BJ (cell line): ENCODE measurements around the gene FGF2. TPM values are rescaled to one million over a fixed set of nuclear protein-coding genes. Genes with fewer than 3 reads are reported as not detected.

ENCODE experiments used
- CTCF ChIA-PET: fragments of 350-600 bp; formaldehyde crosslinking; extraction: SDS; loops from one replicate; lab custom pipeline; 2021; ENCODE audit warnings: antibody characterized with exemption, inconsistent platforms; lab: Yijun Ruan, JAX
- POLR2A ChIA-PET: fragments of 300-600 bp; sonication (Branson Sonifier 250); formaldehyde crosslinking; extraction: SDS; loops from one replicate; lab custom pipeline; 2021; ENCODE audit warnings: antibody characterized with exemption; lab: Charles Lee
- DNase-seq: peaks from one replicate; pipeline ENCODE4 v3.0.0-alpha.2; 2011; ENCODE audit warnings: low read depth
- H3K27me3 ChIP-seq: 2 replicates; pipeline ENCODE4 v1.6.0; 2011; ENCODE audit warnings: low read length; ENCODE audit not compliant: control insufficient read depth, insufficient read depth
- H3K36me3 ChIP-seq: 2 replicates; pipeline ENCODE4 v1.5.1; 2011; ENCODE audit warnings: low read length; ENCODE audit not compliant: control insufficient read depth, insufficient read depth
- H3K4me3 ChIP-seq: 2 replicates; pipeline ENCODE4 v1.5.1; 2011; ENCODE audit warnings: low read depth, mild to moderate bottlenecking, control low read depth, low read length
- CTCF ChIP-seq: IDR thresholded peaks from 2 replicates; pipeline ENCODE4 v1.5.1; 2011; ENCODE audit warnings: low read depth, mild to moderate bottlenecking, control low read depth, inconsistent platforms, low read length, moderate library complexity; ENCODE audit not compliant: insufficient read depth
- polyA plus RNA-seq: library from polyadenylated mRNA; depleted of rRNA; stranded (reverse); fragments of >200 nt; gene quantifications from 2 replicates; pipeline ENCODE4 v1.2.3, GENCODE V29; 2011

Gene FGF2
- polyA plus RNA-seq, 1 experiment = 72.7 TPM

GRCh38 chr4:122827879-122828601 is 1.4 kb downstream of the FGF2 start:
- H3K36me3 ChIP-seq = no peaks in the 10 kb centered on the region
- TF ChIP-seq CTCF = peak; percentile 17; the same call in 1 of the 2 replicates
- no peak for DNase-seq
- H3K27me3 ChIP-seq = no peaks in the 10 kb centered on the region
- H3K4me3 ChIP-seq = peak overlapping the region; percentile 94
- ChIA-PET CTCF (interaction anchor here (0.6 to 2.0 kb wide), 5 partner anchors 22 to 1871 kb away, joined by 3 to 6 read pairs (median 3); no protein-coding TSS in a partner anchor), POLR2A (interaction anchor here (1.1 kb wide), 1 partner anchor 64 kb away, joined by 3 read pairs; no protein-coding TSS in a partner anchor)

DNA sequence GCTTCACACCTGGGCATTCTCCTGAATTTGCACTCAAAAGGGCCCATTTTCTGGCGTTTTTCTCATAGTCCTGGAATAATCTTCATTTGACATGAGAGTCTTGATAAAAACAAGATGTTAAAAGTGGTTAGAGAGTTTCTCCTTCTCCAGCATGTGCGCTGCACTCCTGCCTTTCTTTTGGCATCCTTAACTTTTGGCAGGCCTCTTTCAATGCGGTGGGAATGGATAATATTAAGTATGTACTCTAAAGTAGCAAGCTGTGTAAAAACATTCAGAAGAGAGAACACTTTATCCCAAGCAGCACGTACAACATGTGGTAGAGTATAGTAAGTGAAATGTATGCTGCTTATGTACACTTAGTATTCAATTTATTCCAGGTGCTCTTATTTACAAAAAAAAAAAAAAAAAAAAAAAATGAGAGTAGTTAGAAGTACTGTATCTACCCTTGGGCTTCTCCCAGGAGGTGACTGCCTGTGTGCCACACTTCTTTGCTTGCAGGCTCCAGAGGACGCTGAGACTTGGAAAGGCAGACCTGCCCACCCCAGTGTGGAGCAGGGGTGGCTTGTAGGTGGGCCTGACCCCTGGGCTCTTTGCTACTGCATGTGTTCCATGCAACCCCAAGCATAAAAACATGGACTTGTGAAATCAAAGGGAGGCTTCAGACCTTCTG is 3.9 kb downstream of the FGF2 start:
- DNase-seq = no peak
- Histone ChIP-seq H3K36me3 (peaks cover 2% of the 10 kb centered on the region; the same call in 1 of the 2 replicates), H3K4me3 (peak overlapping the region; percentile 94), H3K27me3 (no peaks in the 10 kb centered on the region)
- CTCF ChIA-PET = interaction anchor here (0.9 to 1.8 kb wide), 4 partner anchors 10 to 84 kb away, joined by 3 to 8 read pairs (median 3); no protein-coding TSS in a partner anchor
- no peak for TF ChIP-seq CTCF
- POLR2A ChIA-PET = interaction anchor here (0.6 to 0.7 kb wide), 2 partner anchors 33 to 115 kb away, joined by 3 to 5 read pairs; no protein-coding TSS in a partner anchor

DNA sequence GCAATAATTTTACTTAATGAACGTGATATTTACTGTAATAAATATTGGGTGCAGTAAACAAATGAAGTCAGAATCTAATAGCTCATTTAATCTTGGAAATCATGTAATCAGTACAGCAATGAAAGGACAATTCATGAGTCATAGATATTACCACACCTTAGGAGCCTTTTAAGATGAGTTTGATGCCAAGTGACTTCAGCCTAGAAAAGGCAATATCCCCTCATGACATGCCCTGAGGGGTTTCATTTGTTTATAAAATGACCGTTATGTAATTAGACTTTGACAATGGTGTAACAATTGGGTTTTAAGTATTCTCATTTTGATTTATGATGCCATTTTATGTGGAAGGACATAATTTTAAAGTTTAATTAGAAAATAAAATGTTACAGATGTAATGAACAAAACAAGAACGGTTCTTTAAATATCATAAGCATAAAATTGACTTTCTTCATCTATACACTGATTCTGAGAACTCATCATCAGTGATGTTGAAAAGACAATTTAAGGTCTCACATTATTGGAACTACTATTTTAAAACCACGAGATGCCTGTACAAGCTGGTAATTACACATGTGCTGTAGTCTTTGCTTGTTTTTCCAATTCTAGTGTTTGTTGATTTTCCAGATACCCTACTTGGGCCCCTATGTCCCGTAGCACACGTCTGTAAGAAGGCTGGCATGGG is 5.0 kb downstream of the FGF2 start:
- DNase-seq = no peak
- no peaks in the 10 kb centered on the region for H3K27me3 ChIP-seq
- peaks cover 2% of the 10 kb centered on the region; the same call in 1 of the 2 replicates for H3K36me3 ChIP-seq
- peak overlapping the region; percentile 94 for H3K4me3 ChIP-seq
- no peak for TF ChIP-seq CTCF
- CTCF ChIA-PET = interaction anchor here (0.5 to 1.8 kb wide), 5 partner anchors 9 to 1422 kb away, joined by 3 to 8 read pairs (median 3); no protein-coding TSS in a partner anchor
- POLR2A ChIA-PET = interaction anchor here (0.6 kb wide), 1 partner anchor 67 kb away, joined by 5 read pairs; no protein-coding TSS in a partner anchor

- DNase-seq = no peak
Measured at GRCh38 chr4:122832732-122833131, 6.1 kb downstream of the FGF2 start.

More at GRCh38 chr4:122832732-122833131, 6.1 kb downstream of the FGF2 start:
- no peak for TF ChIP-seq CTCF
- peaks cover 2% of the 10 kb centered on the region; the same call in 1 of the 2 replicates for H3K36me3 ChIP-seq
- no peaks in the 10 kb centered on the region for H3K27me3 ChIP-seq
- ChIA-PET CTCF (interaction anchor here (1.4 to 1.5 kb wide), 2 partner anchors 81 to 89 kb away, joined by 4 read pairs; partner anchors contain the start of gene NUDT6), POLR2A (interaction anchor here (1.0 to 1.4 kb wide), 2 partner anchors 44 to 68 kb away, joined by 3 to 5 read pairs; no protein-coding TSS in a partner anchor)
- peak overlapping the region; percentile 31 for H3K4me3 ChIP-seq
